ENCODE data around the gene BMPER.

GRCh38 chr7:33958104-33958503 is 52.8 kb downstream of the BMPER start:
- no peak for TF ChIP-seq EZH2 (IDR thresholded peaks at IDR 0.05)
- no peak for TF ChIP-seq POLR2AphosphoS5 (IDR thresholded peaks at IDR 0.05; ENCODE audit: borderline replicate concordance, low read depth, low read length)
- no peak for TF ChIP-seq FOXP2 (optimal IDR thresholded peaks at IDR 0.05; ENCODE audit: control extremely low read depth, extremely low read length, insufficient read depth)

Data from SK-N-MC (cell line).